Spleen (tissue), 7 donors: ENCODE results near the gene NME9.

Experiments
- POLR2A ChIP-seq, 3 donors: fragments of 450-650 bp; IDR thresholded peaks; one replicate each; pipeline ENCODE4 v1.5.1; 2017; ENCODE audit warnings: antibody characterized with exemption in 3 of 3, mild to moderate bottlenecking in 1 of 3
- POLR2AphosphoS5 ChIP-seq, 3 donors: sonication (generic); formaldehyde crosslinking; IDR thresholded peaks; one replicate each; pipeline ENCODE4 v1.5.1; 2017; ENCODE audit warnings: antibody characterized with exemption in 3 of 3
- TF ChIP-seq, protein P1 (sequence below), 11 experiments: fragments of 200-600 bp in 7 of 11; fragments of 450-650 bp in 4 of 11; sonication (generic) in 4 of 11; IDR thresholded peaks in 8 of 11; conservative IDR thresholded peaks in 3 of 11; 1 replicate in 7 of 11; 2 replicates in 4 of 11; pipeline versions ENCODE4 v1.4.0 to v1.8.0; 2016 to 2021; ENCODE audit warnings: antibody characterized with exemption in 11 of 11, inconsistent platforms in 4 of 11, mild to moderate bottlenecking in 1 of 11
- donor health status: DM: no; HTN: no; CAD: no; lungs with moderate emphysema.
- donor health status: DM: no; HTN: no; CAD: no.
- donor health status: DM: no; HTN: no; CAD: no.

GRCh38 chr3:138270245-138270644 lies 59.4 kb downstream of the NME9 start:
- TF ChIP-seq, protein P1, sequence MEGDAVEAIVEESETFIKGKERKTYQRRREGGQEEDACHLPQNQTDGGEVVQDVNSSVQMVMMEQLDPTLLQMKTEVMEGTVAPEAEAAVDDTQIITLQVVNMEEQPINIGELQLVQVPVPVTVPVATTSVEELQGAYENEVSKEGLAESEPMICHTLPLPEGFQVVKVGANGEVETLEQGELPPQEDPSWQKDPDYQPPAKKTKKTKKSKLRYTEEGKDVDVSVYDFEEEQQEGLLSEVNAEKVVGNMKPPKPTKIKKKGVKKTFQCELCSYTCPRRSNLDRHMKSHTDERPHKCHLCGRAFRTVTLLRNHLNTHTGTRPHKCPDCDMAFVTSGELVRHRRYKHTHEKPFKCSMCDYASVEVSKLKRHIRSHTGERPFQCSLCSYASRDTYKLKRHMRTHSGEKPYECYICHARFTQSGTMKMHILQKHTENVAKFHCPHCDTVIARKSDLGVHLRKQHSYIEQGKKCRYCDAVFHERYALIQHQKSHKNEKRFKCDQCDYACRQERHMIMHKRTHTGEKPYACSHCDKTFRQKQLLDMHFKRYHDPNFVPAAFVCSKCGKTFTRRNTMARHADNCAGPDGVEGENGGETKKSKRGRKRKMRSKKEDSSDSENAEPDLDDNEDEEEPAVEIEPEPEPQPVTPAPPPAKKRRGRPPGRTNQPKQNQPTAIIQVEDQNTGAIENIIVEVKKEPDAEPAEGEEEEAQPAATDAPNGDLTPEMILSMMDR (IDR thresholded peaks at IDR 0.05 in 8 of 11, conservative IDR thresholded peaks at IDR 0.05 in 3 of 11) = no peak
- TF ChIP-seq POLR2A (IDR thresholded peaks at IDR 0.05) (no peak), POLR2AphosphoS5 (IDR thresholded peaks at IDR 0.05) (no peak)
